Trophoblast cell (in vitro differentiated cells and primary cell): ENCODE measurements around the gene ABCA7.
A peak's percentile ranks its signal among the peaks of the same experiment; 100 is the strongest.

Experiments used
- DNase-seq, 2 donors: peaks; one replicate each; pipeline ENCODE4 v3.0.0-alpha.2; 2016
- H2AFZ ChIP-seq: 2 replicates; pipeline ENCODE4 v1.6.1; 2013; ENCODE audit warnings: low read length, moderate library complexity, mild to moderate bottlenecking; ENCODE audit not compliant: insufficient read depth, poor library complexity
- H2AK5ac ChIP-seq: 2 replicates; pipeline ENCODE4 v1.6.1; 2013; ENCODE audit warnings: mild to moderate bottlenecking, low read length
- H2BK120ac ChIP-seq: 2 replicates; pipeline ENCODE4 v1.6.1; 2013; ENCODE audit warnings: low read length, mild to moderate bottlenecking, moderate library complexity; ENCODE audit not compliant: insufficient read depth, poor library complexity
- H2BK12ac ChIP-seq: 2 replicates; pipeline ENCODE4 v1.6.1; 2013; ENCODE audit warnings: mild to moderate bottlenecking, low read length, moderate library complexity
- H2BK5ac ChIP-seq: 2 replicates; pipeline ENCODE4 v1.6.1; 2013; ENCODE audit warnings: low read length, low read depth, moderate library complexity, mild to moderate bottlenecking; ENCODE audit not compliant: poor library complexity
- H3K14ac ChIP-seq: 2 replicates; pipeline ENCODE4 v1.6.1; 2013; ENCODE audit warnings: mild to moderate bottlenecking, low read length
- H3K18ac ChIP-seq: 2 replicates; pipeline ENCODE4 v1.6.1; 2013; ENCODE audit warnings: mild to moderate bottlenecking, low read length
- H3K23ac ChIP-seq: 2 replicates; pipeline ENCODE4 v1.6.1; 2013; ENCODE audit warnings: low read length
- H3K27ac ChIP-seq: 2 replicates; pipeline ENCODE4 v1.5.1; 2013; ENCODE audit warnings: low read depth, mild to moderate bottlenecking, inconsistent platforms, low read length, moderate library complexity
- H3K27me3 ChIP-seq: 2 replicates; pipeline ENCODE4 v1.6.1; 2013; ENCODE audit warnings: inconsistent platforms, mild to moderate bottlenecking, low read length, moderate library complexity; ENCODE audit not compliant: insufficient read depth
- H3K36me3 ChIP-seq, 2 experiments: 1 replicate in 1 of 2; 2 replicates in 1 of 2; pipeline ENCODE4 v1.6.1; 2013; ENCODE audit warnings: low read length in 2 of 2, mild to moderate bottlenecking in 2 of 2, moderate library complexity in 1 of 2; ENCODE audit not compliant: insufficient read depth in 2 of 2, control insufficient read depth in 1 of 2
- H3K4ac ChIP-seq: 2 replicates; pipeline ENCODE4 v1.6.1; 2013; ENCODE audit warnings: low read depth, mild to moderate bottlenecking, low read length, moderate library complexity
- H3K4me1 ChIP-seq, 2 experiments: 1 replicate in 1 of 2; 2 replicates in 1 of 2; pipeline ENCODE4 v1.6.1; 2013; ENCODE audit warnings: low read length in 2 of 2, mild to moderate bottlenecking in 2 of 2, moderate library complexity in 1 of 2; ENCODE audit not compliant: insufficient read depth in 2 of 2, control insufficient read depth in 1 of 2
- H3K4me2 ChIP-seq: 2 replicates; pipeline ENCODE4 v1.6.1; 2013; ENCODE audit warnings: inconsistent platforms, mild to moderate bottlenecking, low read length, moderate library complexity
- H3K4me3 ChIP-seq: 2 replicates; pipeline ENCODE4 v1.5.1; 2013; ENCODE audit warnings: mild to moderate bottlenecking, low read depth, low read length, inconsistent platforms
- H3K79me1 ChIP-seq: one replicate; pipeline ENCODE4 v1.6.1; 2013; ENCODE audit warnings: low read length
- H3K79me2 ChIP-seq: 2 replicates; pipeline ENCODE4 v1.6.1; 2013; ENCODE audit warnings: low read length, mild to moderate bottlenecking; ENCODE audit not compliant: control insufficient read depth, insufficient read depth, poor library complexity
- H3K9ac ChIP-seq: 2 replicates; pipeline ENCODE4 v1.6.1; 2013; ENCODE audit warnings: mild to moderate bottlenecking, low read length
- H3K9me3 ChIP-seq: 2 replicates; pipeline ENCODE4 v1.6.1; 2013; ENCODE audit warnings: low read depth, mild to moderate bottlenecking, control low read depth, inconsistent platforms, low read length; ENCODE audit not compliant: insufficient read depth
- H4K12ac ChIP-seq: 2 replicates; pipeline ENCODE4 v1.6.1; 2013; ENCODE audit warnings: low read depth, mild to moderate bottlenecking, low read length, moderate library complexity
- H4K8ac ChIP-seq: 2 replicates; pipeline ENCODE4 v1.6.1; 2013; ENCODE audit warnings: low read depth, mild to moderate bottlenecking, low read length, moderate library complexity
- H4K91ac ChIP-seq: one replicate; pipeline ENCODE4 v1.6.1; 2013; ENCODE audit warnings: low read depth, mild to moderate bottlenecking, low read length, moderate library complexity
- WGBS: extraction: QIAGEN DNeasy Blood & Tissue Kit; methylation state at CpG from one replicate; pipeline ENCODE4 v1.1.7; 2013; ENCODE audit warnings: missing lambda C conversion rate; ENCODE audit not compliant: insufficient read length, insufficient coverage; ENCODE audit errors: extremely low coverage; 5-methylcytosine and 5-hydroxymethylcytosine counted together

The ABCA7 gene

DNA sequence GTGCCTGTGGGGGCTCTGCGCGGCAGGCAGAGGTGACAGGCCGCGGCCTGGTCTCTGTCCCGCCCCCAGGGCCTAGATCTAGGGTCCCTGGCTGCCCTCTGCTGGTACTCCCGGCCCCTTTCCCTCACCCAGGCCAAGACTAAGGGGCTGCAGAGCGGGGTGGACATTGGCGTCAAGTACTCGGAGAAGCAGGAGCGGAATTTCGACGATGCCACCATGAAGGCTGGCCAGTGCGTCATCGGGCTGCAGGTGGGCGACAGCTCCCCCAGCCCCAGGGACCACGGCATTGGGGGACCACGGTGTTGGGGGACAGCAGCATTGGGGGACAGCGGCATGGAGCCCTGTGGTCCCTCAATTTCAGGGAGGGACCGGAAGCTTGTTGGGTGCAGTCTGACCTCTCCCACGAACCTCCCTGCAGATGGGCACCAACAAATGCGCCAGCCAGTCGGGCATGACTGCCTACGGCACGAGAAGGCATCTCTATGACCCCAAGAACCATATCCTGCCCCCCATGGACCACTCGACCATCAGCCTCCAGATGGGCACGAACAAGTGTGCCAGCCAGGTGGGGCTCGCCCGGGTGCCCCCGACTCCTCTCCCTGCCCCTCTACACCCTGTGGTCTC lies 3.8 kb upstream of the ABCA7 start:
- Histone ChIP-seq H3K4ac (no peak overlapping the region), H3K36me3 (peaks cover 52 to 57% of the 10 kb centered on the region in 2 experiments), H3K27me3 (no peaks in the 10 kb centered on the region), H4K91ac (no peak overlapping the region), H3K79me2 (peaks cover 2% of the 10 kb centered on the region), H2AK5ac (no peak overlapping the region), H4K12ac (no peak overlapping the region), H2AFZ (no peak overlapping the region), H3K27ac (no peak overlapping the region), H3K4me2 (no peak overlapping the region), H3K14ac (no peak overlapping the region), H3K9ac (no peak overlapping the region), H3K4me1 (peaks cover under 1 to 4% of the 10 kb centered on the region in 2 experiments), H2BK5ac (no peak overlapping the region), H4K8ac (no peak overlapping the region), H3K23ac (no peak overlapping the region), H2BK12ac (no peak overlapping the region), H3K4me3 (no peak overlapping the region), H3K79me1 (no peaks in the 10 kb centered on the region), H3K9me3 (no peaks in the 10 kb centered on the region), H2BK120ac (no peak overlapping the region), H3K18ac (no peak overlapping the region)
- no CpG with 5 or more reads among the region's 29 CpGs for WGBS
- DNase-seq = no peak

DNA sequence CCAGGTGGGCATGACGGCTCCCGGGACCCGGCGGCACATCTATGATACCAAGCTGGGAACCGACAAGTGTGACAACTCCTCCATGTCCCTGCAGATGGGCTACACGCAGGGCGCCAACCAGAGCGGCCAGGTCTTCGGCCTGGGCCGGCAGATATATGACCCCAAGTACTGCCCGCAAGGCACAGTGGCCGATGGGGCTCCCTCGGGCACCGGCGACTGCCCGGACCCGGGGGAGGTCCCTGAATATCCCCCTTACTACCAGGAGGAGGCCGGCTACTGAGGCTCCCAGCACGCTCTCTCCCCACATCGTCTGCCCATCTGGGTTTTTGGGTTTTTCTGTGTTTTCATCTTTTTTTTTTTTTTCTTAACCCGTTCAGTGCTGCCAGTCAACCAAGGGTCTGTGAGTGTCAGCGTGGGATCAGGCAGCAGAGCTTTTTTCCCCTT lies 2.3 kb upstream of the ABCA7 start:
- Histone ChIP-seq H2BK12ac (no peak overlapping the region), H3K27ac (no peak overlapping the region), H4K12ac (no peak overlapping the region), H4K91ac (no peak overlapping the region), H3K79me1 (no peaks in the 10 kb centered on the region), H3K79me2 (no peaks in the 10 kb centered on the region), H2BK5ac (no peak overlapping the region), H3K4me2 (no peak overlapping the region), H3K36me3 (peaks cover 47 to 48% of the 10 kb centered on the region in 2 experiments), H3K18ac (no peak overlapping the region), H3K4ac (no peak overlapping the region), H2AFZ (no peak overlapping the region), H4K8ac (no peak overlapping the region), H3K27me3 (no peaks in the 10 kb centered on the region), H3K4me1 (peaks cover 3 to 8% of the 10 kb centered on the region in 2 experiments), H2AK5ac (no peak overlapping the region), H3K4me3 (no peak overlapping the region), H3K23ac (no peak overlapping the region), H3K9me3 (no peaks in the 10 kb centered on the region), H2BK120ac (no peak overlapping the region), H3K14ac (no peak overlapping the region), H3K9ac (no peak overlapping the region)
- WGBS = no CpG with 5 or more reads among the region's 22 CpGs
- DNase-seq = no peak

DNA sequence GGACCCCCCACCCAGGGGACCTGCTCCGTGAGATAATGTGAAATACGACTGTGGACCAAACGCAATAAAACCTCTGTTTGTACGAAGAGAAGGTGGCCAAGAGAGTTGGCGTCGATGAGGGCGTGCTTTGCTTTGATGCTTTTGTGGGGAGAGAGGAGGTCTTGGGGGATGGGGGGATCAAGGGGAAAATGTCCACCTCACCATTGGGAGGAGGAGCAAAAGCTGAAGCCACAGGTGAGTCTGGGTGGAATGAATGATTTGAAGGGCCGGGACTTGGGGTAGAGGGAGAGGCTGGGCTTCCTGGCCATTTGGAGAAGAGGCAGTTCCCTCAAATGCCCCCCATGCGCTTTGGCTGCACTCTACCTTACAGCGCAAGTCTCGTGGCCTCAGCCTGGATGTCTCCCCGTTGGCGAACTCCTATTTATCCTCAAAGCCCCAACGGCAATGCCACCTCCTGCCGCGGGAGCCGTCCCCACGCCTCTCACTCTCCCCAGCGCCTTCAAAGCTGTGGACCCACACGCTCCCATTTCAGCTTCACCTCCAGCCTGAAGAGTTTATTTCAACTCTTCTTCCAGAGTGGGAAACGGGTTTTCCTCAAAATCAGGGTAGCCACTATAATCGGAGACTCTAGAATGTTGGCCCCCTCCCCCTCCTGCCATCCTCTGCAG lies 795 bp upstream of the ABCA7 start:
- H2BK5ac ChIP-seq = no peak overlapping the region
- peak overlapping the region; percentile 2 for H4K12ac ChIP-seq
- no CpG with 5 or more reads among the region's 22 CpGs for WGBS
- H4K91ac ChIP-seq = no peak overlapping the region
- H2AFZ ChIP-seq = no peak overlapping the region
- H3K79me1 ChIP-seq = no peaks in the 10 kb centered on the region
- H3K18ac ChIP-seq = no peak overlapping the region
- DNase-seq = peak in 1 of 2 donors; percentile 40
- H3K14ac ChIP-seq = no peak overlapping the region
- no peak overlapping the region for H3K23ac ChIP-seq
- no peaks in the 10 kb centered on the region for H3K27me3 ChIP-seq
- H3K9ac ChIP-seq = no peak overlapping the region
- peaks cover 3 to 8% of the 10 kb centered on the region in 2 experiments for H3K4me1 ChIP-seq
- no peak overlapping the region for H2BK120ac ChIP-seq
- no peak overlapping the region for H4K8ac ChIP-seq
- peaks cover 41 to 44% of the 10 kb centered on the region in 2 experiments for H3K36me3 ChIP-seq
- no peak overlapping the region for H2AK5ac ChIP-seq
- no peaks in the 10 kb centered on the region for H3K9me3 ChIP-seq
- no peaks in the 10 kb centered on the region for H3K79me2 ChIP-seq
- H2BK12ac ChIP-seq = no peak overlapping the region
- peak overlapping the region; percentile 49 for H3K4me2 ChIP-seq
- no peak overlapping the region for H3K4me3 ChIP-seq
- peak overlapping the region; percentile 28 for H3K27ac ChIP-seq
- H3K4ac ChIP-seq = no peak overlapping the region

DNA sequence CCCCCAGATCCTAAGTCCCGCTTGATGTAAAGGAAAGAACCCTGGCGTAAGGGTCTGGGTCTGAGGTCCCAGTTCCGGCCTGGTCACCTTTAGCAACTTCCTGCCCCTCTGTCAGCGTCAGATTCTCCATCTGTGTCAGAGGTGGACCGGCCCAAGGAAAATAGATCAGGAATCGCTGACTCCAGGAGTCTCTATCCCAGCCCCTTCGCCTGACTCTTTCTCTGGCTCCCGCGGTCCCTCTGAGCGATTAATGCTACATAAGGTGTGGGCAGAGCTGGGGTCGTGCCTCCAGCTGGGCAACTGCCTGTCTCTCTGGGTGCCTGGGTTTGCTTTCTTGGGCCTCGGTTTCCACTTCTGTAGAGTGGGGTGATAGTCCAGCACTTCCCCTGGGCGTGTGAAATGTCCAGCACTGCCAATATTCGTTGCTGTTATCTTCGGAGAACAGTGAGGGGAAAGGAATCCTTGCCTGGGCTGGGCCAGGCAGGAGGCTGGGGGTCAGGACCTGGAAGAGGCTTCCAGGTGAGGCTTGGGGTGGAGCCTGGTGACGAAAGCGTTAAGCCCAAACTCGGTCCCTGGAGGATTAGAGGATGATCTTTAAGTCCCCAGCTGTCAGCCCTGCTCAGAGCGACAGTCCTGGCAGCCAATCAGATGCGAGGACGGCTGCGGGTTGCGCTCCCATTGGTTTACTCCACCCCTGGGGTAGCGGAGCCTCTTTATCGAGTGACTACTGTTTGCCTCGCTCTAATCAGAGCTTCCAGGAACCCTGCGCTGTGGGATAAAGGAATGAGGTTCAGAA lies 767 bp downstream of the ABCA7 start:
- Histone ChIP-seq H3K9me3 (no peaks in the 10 kb centered on the region), H4K12ac (no peak overlapping the region), H3K18ac (peak overlapping the region; percentile 7), H4K91ac (peak overlapping the region; percentile 9), H3K36me3 (peaks cover 40 to 43% of the 10 kb centered on the region in 2 experiments), H3K79me1 (no peaks in the 10 kb centered on the region), H3K4me1 (peaks cover 3 to 8% of the 10 kb centered on the region in 2 experiments), H3K23ac (no peak overlapping the region), H3K4me2 (peak overlapping the region; percentile 63), H4K8ac (no peak overlapping the region), H2AFZ (no peak overlapping the region), H3K4me3 (no peak overlapping the region), H2BK12ac (no peak overlapping the region), H3K14ac (no peak overlapping the region), H2AK5ac (no peak overlapping the region), H3K27me3 (no peaks in the 10 kb centered on the region), H3K9ac (peak overlapping the region; percentile 6), H2BK120ac (no peak overlapping the region), H3K27ac (peak overlapping the region; percentile 33), H3K4ac (no peak overlapping the region), H3K79me2 (no peaks in the 10 kb centered on the region), H2BK5ac (no peak overlapping the region)
- WGBS = no CpG with 5 or more reads among the region's 27 CpGs
- DNase-seq = peak; percentile 89 to 94
